Stimulated activated naive CD8-positive, alpha-beta T cell treated with anti-CD3 and anti-CD28 coated beads, Interleukin-15, amount 100 ng/mL, for 72 hours (primary cell): ENCODE measurements around the gene CDS1.
"Not testable (repeated sequence)": the region's sequence is repeated elsewhere in the genome, so short reads cannot be mapped to it uniquely, and the experiment has no call there.

Source experiments
- ATAC-seq: fragments of 150-1000 bp; cut with Tn5 transposase; 2 replicates; pipeline ENCODE4 v1.10.0; 2021; ENCODE audit warnings: mild to moderate bottlenecking, moderate library complexity
- DNase-seq, 2 donors: peaks; one replicate each; pipeline ENCODE4 v3.0.0; 2021 to 2022
- H3K27ac Mint-ChIP-seq, 2 donors: one replicate each; pipeline ENCODE4 v1.8.0; 2022; ENCODE audit warnings: mild to moderate bottlenecking in 2 of 2, mixed read lengths in 2 of 2, moderate library complexity in 2 of 2
- H3K27me3 Mint-ChIP-seq: one replicate; pipeline ENCODE4 v1.8.0; 2022; ENCODE audit warnings: mixed read lengths
- H3K4me1 Mint-ChIP-seq: one replicate; pipeline ENCODE4 v1.8.0; 2022; ENCODE audit warnings: mild to moderate bottlenecking, mixed read lengths
- H3K4me3 Mint-ChIP-seq, 2 donors: one replicate each; pipeline ENCODE4 v1.8.0; 2022; ENCODE audit warnings: mild to moderate bottlenecking in 2 of 2, mixed read lengths in 2 of 2, moderate library complexity in 1 of 2
- H3K9me3 Mint-ChIP-seq, 2 donors: one replicate each; pipeline ENCODE4 v1.8.0; 2022; ENCODE audit warnings: mixed read lengths in 2 of 2

The CDS1 gene

DNA sequence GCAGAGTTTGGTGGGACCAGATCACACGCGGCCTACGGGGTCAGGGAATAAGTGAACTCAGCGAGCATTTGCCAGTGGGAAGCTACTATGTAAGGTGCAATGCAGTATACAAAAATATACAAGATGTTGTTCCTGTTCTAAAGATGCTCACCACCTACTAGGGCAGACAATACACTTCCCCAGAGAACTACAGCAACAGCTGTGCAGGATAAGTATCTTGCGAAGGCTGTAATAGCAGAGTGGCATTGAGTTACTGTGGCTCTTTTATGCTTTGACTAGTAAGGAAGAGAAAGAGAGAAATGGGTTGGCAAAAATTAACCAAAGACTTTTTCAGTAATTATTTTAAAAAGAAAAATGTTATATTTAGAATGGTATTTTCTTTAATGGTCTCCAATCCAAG lies 61.2 kb downstream of the CDS1 start:
- ATAC-seq (no peak), DNase-seq (no peak)
- no peaks in the 10 kb centered on the region for H3K9me3 Mint-ChIP-seq
- H3K27ac Mint-ChIP-seq = no peak overlapping the region
- no peak overlapping the region for H3K4me3 Mint-ChIP-seq
- no peaks in the 10 kb centered on the region for H3K27me3 Mint-ChIP-seq
- H3K4me1 Mint-ChIP-seq = no peaks in the 10 kb centered on the region

DNA sequence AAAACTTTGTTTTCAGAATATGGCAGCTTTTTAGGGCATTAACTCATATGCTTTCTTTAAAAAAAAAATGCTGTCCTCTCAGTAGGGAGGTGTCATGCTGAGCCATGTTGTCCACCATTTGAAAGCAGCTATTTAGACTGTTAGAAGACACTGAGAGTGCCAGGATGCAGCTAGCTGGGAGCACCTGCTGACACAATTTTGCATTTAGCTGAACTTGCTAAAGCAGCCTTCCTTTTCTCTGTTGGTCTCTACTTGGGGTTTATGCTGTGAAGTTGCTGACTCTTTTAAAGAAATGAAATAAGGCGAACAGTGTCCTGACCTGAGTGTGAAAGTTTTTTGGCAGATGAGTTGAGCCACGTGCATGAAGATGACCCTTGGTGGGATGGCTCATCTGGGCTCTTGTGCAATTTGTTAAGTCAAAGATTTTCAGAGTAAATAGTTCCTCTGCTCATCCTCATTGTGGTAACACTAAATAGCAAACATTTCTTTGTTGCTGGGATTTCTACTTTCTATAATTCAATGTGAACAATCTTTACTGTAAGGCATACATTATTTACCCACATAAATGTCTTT lies 64.5 kb downstream of the CDS1 start:
- Mint-ChIP-seq H3K4me1 (no peaks in the 10 kb centered on the region), H3K27ac (no peak overlapping the region), H3K4me3 (no peak overlapping the region), H3K27me3 (no peaks in the 10 kb centered on the region), H3K9me3 (no peaks in the 10 kb centered on the region)
- ATAC-seq (no peak), DNase-seq (no peak)

DNA sequence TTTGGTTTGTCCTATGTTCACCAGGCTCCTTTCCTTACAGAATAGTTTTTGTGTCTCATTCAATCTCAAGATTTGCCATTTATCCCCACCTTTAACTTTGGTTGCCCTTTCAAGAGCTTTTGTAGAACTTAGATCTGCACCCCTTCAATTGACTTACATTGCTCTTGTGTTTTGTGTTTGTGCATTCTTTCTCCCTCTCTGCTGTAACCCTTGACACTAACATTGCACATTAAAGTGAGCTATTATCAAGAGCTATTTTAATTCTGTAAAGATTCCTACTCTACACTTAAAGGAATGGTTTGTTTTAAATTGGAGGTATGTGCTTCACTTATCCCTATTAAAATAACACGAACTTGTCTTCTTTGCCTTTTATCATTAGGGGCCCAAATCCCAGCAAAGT lies 65.3 kb downstream of the CDS1 start:
- Mint-ChIP-seq H3K27ac (no peak overlapping the region), H3K4me1 (no peaks in the 10 kb centered on the region), H3K9me3 (no peaks in the 10 kb centered on the region), H3K27me3 (no peaks in the 10 kb centered on the region), H3K4me3 (no peak overlapping the region)
- DNase-seq (no peak), ATAC-seq (no peak)

DNA sequence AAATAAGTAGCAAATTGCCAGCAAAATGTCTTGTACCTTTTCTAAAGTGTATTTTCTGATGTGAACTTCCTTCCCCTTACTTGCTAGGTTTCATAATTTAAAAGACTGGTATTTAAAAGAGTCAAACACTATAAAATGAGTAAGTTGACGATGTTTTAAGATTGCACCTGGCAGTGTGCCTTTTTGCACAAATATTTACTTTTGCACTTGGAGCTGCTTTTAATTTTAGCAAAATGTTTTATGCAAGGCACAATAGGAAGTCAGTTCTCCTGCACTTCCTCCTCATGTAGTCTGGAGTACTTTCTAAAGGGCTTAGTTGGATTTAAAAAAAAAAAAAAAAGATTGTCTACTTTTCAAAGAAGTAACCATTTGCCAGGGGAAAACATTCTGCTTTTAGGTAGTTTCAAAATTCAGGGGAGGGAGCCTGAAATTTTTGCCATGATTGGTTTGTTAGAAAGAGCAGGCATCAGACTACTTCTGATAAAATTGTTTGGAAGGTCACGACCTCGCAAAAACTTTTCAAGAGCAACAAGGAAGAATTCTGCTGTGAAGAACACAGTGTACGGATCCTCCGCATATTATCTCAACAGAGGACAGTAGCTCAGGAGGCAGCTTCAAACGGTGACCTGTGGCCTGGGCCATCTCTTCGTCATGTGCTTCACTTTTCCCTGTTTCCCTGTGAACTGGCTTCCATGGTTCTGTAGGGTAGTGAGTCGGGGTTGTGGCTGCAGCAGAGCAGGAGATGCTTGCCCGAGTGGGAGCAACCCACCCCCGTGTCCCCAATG lies 66.1 kb downstream of the CDS1 start:
- Mint-ChIP-seq H3K4me3 (no peak overlapping the region), H3K9me3 (no peaks in the 10 kb centered on the region), H3K27ac (no peak overlapping the region), H3K4me1 (no peaks in the 10 kb centered on the region), H3K27me3 (no peaks in the 10 kb centered on the region)
- no peak for ATAC-seq
- DNase-seq = no peak

DNA sequence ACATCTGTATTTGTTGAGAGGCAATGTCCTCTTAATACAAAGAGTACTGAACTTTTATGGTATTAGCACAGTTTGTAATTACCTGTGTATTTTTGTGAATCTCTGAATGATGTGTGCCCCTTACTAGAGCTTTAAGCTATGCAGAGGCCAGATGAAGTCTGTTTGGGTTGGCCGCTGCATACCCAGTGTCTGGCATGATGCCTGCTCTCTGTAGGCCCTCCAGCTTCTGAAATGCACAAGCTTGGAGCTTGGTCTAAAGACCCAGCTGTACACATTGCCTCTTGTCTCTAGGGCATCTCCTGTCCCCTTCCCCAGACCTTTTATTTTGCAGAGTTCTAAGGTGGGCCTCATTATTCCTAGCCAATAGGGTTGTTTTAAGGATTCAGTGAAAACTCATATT lies 68.6 kb downstream of the CDS1 start:
- DNase-seq = no peak
- no peaks in the 10 kb centered on the region for H3K4me1 Mint-ChIP-seq

DNA sequence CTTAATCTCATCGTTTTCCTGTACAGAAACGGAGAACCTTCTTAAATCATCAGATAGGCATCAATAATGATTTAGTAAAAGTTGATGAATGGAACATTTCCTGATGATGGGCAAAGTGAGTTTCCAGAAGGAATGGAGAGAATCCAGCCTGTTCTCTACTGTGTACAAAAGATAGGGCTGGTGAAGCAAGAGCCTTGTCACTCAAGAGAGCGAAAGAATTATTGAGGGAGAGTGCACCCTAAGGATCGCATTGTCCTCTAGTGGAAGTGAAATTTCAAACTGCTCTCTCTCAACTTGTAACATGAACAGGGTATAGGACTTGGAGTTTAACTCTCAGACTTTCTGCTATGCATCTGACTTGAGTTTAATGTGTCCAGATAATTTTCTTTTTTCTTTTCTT lies 69.6 kb downstream of the CDS1 start:
- H3K9me3 Mint-ChIP-seq = peaks cover 7 to 16% of the 10 kb centered on the region in 2 donors
- H3K27me3 Mint-ChIP-seq = no peaks in the 10 kb centered on the region
- no peak for ATAC-seq
- no peak overlapping the region for H3K27ac Mint-ChIP-seq
- H3K4me3 Mint-ChIP-seq = no peak overlapping the region
- no peak for DNase-seq
- H3K4me1 Mint-ChIP-seq = no peaks in the 10 kb centered on the region

More for the DNA sequence above, 68.6 kb downstream of the CDS1 start:
- no peaks in the 10 kb centered on the region for H3K27me3 Mint-ChIP-seq
- no peak overlapping the region for H3K4me3 Mint-ChIP-seq
- H3K9me3 Mint-ChIP-seq = peaks cover 3 to 11% of the 10 kb centered on the region in 2 donors
- no peak overlapping the region for H3K27ac Mint-ChIP-seq
- ATAC-seq = no peak

DNA sequence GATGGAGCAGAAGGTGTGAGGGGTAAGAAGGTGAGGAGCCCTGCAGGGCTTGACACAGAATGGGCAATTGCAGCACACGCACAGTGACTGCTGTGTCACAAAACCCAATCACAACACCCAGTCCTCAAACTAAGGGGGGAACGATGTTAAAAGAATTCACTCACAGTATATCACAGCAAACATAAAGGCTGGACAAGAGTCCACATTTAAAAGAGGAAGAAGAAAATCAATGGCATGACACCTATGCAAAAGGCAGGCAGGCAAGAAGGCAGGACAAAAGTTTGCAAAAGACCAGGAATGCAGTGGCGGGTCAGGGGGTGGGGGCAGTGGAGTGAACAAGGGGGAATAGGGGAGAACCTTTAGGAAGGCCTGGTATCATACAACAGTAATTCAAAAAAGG lies 77.7 kb downstream of the CDS1 start:
- DNase-seq (no peak), ATAC-seq (no peak)
- Mint-ChIP-seq H3K27me3 (peaks cover 8% of the 10 kb centered on the region), H3K9me3 (peaks cover 12 to 24% of the 10 kb centered on the region in 2 donors), H3K4me1 (no peaks in the 10 kb centered on the region), H3K27ac (no peak overlapping the region), H3K4me3 (no peak overlapping the region)

DNA sequence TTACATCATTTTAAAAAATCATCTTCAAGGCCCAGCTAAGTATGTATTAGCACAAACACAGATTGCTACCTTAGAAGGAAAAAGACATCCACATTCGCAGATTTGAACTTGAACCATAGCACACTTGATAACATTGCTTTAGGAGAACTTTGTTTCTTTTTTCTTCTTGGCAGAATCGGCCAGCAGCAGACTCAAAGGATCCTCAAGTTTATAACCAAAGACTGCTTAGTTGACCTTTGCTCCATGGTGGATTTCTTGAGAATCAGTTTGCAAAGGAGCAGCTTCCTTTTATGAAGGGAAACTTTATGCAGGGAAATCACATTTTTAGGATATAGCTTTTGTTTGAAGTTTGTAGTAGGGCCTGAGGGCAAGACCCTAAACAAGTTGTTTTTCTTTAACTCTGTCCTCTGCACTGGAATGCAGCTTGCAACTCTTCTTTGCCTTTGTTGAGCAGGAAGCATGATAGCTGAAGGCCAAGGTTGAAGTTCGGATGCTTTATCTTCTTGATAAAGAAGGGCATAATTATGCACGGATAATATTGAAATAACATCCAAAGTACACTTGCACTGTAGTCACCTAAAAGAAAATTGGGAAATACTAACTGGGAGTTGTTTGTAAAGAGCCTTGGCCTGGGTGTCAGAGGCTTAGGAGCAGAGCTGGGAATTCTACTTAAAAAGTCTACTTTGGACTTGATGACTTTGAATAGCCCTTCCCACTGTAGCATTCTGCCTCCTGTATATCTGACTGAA lies 78.4 kb downstream of the CDS1 start:
- H3K9me3 Mint-ChIP-seq = peaks cover 16% of the 10 kb centered on the region in 2 donors
- no peaks in the 10 kb centered on the region for H3K4me1 Mint-ChIP-seq
- H3K27me3 Mint-ChIP-seq = peaks cover 15% of the 10 kb centered on the region
- ATAC-seq (no peak), DNase-seq (no peak)
- H3K27ac Mint-ChIP-seq = no peak overlapping the region
- H3K4me3 Mint-ChIP-seq = no peak overlapping the region

DNA sequence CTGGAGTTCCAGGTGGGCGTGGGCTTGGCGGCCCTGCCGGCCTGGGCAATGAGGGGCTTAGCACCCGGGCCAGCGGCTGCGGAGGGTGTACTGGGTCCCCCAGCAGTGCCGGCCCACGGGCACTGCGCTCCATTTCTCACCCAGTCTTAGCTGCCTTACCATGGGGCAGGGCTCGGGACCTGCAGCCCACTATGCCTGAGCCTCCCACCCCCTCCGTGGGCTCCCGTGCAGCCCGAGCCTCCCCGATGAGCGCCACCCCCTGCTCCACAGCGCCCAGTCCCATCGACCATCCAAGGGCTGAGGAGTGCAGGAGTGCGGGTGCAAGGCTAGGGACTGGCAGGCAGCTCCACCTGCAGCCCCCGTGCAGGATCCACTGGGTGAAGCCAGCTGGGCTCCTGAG lies 81.8 kb downstream of the CDS1 start:
- not testable (repeated sequence) for H3K9me3 Mint-ChIP-seq, ATAC-seq, H3K4me1 Mint-ChIP-seq, H3K27ac Mint-ChIP-seq, H3K4me3 Mint-ChIP-seq, DNase-seq
- H3K27me3 Mint-ChIP-seq = peaks cover 14% of the 10 kb centered on the region

DNA sequence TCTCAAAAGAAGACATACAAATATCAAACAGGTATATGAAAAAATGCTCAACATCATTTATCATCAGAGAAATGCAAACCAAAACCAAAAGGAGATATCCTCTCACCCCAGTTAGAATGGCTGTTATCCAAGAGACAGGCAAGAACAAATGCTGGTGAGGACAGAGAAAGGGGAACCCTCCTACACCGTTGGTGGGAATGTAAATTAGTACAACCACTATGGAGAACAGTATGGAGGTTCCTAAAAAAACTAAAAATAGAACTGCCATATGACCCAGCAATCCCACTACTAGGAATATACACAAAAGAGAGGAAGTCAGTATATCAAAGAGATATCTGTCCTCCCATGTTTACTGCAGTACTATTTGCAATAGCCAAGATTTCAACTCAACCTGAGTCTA lies 83.5 kb downstream of the CDS1 start:
- Mint-ChIP-seq H3K27ac (no peak overlapping the region), H3K27me3 (peaks cover 14% of the 10 kb centered on the region), H3K4me3 (no peak overlapping the region), H3K4me1 (no peaks in the 10 kb centered on the region), H3K9me3 (peaks cover 0 to 7% of the 10 kb centered on the region in 2 donors)
- ATAC-seq (no peak), DNase-seq (no peak)

DNA sequence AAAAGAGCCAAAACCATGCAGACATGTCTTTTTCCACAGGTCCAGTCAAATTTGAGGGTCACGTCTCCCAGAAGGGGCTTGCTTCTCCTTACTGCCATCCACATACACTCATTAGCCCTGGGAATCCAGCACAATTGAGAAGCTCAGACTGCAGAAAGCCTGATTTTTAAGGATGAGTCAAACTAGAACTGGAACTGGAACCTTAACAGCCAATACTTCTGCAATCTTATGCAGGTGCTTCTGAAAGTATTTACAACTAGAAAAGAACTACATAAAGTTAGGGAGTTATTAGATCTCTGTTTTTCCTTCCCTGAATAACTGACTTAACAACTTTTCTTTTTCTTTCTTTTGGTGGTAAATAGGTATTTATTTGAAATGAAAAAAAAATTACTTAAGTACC lies 86.3 kb downstream of the CDS1 start:
- Mint-ChIP-seq H3K4me1 (no peaks in the 10 kb centered on the region), H3K27me3 (peaks cover 14% of the 10 kb centered on the region), H3K9me3 (peaks cover 0 to 7% of the 10 kb centered on the region in 2 donors), H3K27ac (no peak overlapping the region), H3K4me3 (no peak overlapping the region)
- no peak for ATAC-seq
- no peak for DNase-seq

DNA sequence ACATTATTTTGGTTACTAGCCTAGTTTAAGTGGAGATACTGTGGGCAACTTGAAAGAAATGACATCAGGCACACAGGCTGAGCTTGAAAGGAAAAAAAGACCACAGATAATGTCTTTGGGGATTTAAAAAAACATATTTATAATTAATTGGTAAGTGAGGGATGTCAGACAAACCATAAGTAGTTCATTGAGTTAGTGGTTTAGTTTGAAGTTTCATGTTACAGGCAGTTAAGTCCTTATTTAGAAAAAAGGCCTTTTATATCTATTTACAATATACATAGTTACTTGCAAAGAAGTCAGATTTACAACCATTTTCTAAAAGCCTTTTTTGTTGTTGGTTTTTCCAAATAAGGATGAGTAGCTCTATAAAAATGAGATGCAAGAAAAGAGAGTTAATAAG lies 89.2 kb downstream of the CDS1 start:
- DNase-seq (no peak), ATAC-seq (no peak)
- Mint-ChIP-seq H3K9me3 (no peaks in the 10 kb centered on the region), H3K27ac (no peak overlapping the region), H3K4me3 (no peak overlapping the region), H3K4me1 (no peaks in the 10 kb centered on the region), H3K27me3 (no peaks in the 10 kb centered on the region)

DNA sequence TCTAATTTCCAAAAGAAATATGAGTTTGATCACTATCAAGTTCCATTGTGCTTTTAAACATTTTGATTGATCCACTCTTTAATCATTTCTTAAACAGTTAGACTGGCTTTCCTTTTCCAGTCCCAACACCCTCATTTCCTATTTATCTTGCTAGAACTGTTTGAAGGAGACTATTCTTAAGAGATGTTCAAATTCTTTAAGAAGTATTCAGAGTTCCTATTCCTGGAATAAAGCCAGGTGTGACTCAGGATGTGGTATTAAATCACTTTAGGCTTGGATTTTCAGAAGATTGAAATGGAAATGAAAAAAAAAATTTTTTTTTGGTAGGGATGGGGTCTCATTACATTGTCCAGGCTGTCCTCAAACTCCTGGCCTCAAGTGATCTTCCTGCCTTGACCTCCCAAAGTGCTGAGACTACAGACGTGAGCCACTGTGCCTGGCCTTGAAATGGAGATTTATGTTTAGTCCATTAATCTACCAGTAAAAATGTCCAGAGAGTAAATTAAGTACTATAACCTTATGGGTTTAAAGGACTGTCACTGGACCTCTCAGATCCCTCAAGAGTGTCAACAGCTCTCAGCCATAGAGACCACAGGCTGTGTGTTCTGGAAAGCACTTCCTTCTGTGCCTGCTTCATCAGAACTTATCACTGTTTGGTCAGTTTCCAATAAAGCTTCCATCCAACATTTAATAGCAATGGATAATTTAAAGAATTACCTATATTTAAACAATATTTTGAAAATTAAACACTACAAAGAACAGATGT lies 90.7 kb downstream of the CDS1 start:
- no peak for DNase-seq
- Mint-ChIP-seq H3K4me3 (no peak overlapping the region), H3K27me3 (no peaks in the 10 kb centered on the region), H3K27ac (no peak overlapping the region), H3K4me1 (no peaks in the 10 kb centered on the region), H3K9me3 (no peaks in the 10 kb centered on the region)
- ATAC-seq = no peak

DNA sequence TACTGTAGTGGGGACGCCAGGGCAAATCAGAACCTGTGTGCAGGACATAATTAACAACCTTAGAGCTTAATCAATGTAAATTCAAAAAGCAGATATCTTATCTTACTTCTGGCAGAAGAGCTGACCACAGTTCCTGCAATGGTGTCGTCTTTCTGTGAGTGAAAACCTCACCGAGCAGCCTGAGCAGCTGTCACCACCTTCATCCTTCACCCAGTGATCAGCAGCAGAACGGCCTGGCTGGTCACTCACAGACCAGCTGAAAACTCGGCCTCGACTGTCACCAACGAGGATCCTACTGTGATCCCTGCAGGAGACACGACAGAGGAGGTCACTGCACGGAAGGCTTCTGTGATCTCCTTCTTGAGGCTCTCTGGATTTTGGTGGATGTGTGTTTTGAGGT lies 94.2 kb downstream of the CDS1 start:
- peaks cover 10% of the 10 kb centered on the region for H3K27me3 Mint-ChIP-seq
- peaks cover 12% of the 10 kb centered on the region for H3K4me1 Mint-ChIP-seq
- DNase-seq (no peak), ATAC-seq (no peak)
- H3K9me3 Mint-ChIP-seq = no peaks in the 10 kb centered on the region
- H3K4me3 Mint-ChIP-seq = no peak overlapping the region
- no peak overlapping the region for H3K27ac Mint-ChIP-seq

DNA sequence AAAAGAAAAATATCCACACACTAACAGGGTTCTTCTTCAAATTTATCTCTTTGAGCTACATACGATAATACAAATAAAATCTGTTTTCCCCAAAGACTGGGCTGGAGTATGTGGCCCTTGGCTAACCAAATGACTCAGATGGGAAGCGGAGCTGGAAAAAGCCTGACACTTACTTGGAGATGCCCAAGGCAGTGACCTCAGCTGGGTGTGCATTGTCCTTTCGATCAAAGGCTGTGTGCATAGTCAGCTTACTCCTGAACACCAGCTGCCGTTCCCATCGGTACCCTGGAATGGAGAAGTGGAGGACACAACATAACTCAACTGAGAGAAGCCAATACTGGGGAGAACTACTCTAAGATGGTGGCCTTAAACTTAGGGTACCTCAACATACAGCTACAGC lies 95.1 kb downstream of the CDS1 start:
- Mint-ChIP-seq H3K9me3 (no peaks in the 10 kb centered on the region), H3K27me3 (peaks cover 10% of the 10 kb centered on the region), H3K4me3 (no peak overlapping the region), H3K4me1 (peaks cover 12% of the 10 kb centered on the region), H3K27ac (no peak overlapping the region)
- no peak for ATAC-seq
- DNase-seq = no peak
